ENCODE results near the gene ABCG1.
"Not testable (repeated sequence)": the region's sequence is repeated elsewhere in the genome, so short reads cannot be mapped to it uniquely, and the experiment has no call there.

The ABCG1 gene

DNA sequence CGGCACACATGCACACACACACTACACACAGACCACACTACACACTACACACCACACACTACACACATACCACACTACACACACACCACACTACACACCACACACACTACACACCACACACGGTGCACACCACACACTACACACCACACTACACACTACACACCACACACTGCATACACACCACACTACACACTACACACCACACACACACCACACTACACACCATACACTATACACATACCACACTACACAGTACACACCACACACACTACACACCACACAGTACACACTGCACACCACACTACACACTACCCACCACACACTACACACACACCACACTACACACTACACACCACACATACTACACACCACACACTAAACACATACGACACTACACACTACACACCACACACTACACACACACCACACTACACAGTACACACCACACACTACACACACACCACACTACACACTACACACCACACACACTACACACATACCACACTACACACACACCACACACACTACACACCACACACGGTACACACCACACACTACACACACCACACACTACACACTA, 73.7 kb downstream of the ABCG1 start:
- DNase-seq = not testable (repeated sequence)

DNA sequence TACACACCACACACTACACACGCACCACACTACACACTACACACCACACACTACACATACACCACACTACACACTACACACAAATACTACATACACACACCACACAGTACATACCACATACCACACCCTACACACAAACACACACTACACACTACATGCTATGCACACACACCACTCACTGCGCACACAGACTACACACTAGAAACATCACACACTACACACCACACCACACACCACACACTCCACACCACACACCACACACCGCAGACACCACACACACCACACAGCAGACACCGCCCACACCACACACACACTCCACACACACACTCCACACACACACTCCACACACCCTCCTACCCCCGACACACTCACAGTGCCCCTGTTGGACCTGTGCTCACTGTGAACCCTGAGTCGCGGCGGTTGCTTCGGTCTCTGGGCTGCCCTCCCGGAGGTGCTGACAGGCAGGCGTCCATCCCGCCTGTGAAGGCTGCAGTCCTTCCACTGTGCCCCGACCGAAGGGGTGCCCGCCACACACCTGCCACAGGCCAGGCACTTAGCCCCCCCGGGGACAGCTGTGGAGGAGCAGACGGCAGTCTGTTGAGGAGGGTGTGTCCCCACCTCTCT, 74.8 kb downstream of the ABCG1 start:
- no peak for DNase-seq

DNA sequence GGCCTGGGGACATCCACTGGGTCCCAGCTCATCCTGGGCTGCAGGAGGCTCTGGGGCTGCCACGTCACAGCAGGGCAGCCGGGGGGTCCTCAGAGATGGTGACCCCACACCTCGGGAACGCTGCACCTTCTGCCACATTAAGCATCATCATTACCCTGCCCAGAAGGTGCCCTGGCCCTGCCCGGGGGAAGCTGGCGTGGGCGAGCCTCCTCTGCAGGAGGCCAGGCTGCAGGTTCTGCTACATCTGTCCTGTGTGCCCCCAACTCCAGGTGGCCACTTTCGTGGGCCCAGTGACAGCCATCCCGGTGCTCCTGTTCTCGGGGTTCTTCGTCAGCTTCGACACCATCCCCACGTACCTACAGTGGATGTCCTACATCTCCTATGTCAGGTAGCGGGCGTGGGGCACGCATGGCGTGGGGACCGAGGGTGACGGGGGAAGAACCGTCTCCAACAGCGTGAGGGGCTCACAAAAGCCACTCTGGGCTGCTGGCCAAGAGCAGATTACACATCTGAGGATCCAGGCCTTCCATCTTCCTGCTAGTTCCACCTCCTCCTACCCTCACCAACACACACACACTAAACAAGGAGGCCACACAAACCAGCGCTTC, 75.4 kb downstream of the ABCG1 start:
- no peak for DNase-seq

DNA sequence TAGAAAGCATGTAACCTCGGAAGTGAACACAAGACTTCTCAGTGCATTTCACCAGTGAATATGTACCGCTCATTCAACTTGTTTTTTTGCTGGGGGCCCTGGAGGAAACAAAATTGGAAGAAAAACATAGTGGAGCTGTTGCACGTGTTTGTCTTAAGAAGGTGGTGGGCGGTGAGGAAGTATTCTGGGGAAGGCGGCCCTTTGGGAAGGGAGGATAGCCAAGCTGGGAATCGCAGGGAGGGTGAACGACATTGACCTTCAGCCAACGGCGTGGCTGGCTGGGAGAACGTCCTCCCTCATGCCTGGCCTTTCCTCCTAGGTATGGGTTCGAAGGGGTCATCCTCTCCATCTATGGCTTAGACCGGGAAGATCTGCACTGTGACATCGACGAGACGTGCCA, 76.9 kb downstream of the ABCG1 start:
- no peak for DNase-seq

DNA sequence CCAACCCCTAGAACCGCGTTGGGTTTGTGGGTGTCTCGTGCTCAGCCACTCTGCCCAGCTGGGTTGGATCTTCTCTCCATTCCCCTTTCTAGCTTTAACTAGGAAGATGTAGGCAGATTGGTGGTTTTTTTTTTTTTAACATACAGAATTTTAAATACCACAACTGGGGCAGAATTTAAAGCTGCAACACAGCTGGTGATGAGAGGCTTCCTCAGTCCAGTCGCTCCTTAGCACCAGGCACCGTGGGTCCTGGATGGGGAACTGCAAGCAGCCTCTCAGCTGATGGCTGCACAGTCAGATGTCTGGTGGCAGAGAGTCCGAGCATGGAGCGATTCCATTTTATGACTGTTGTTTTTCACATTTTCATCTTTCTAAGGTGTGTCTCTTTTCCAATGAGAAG, 77.6 kb downstream of the ABCG1 start:
- DNase-seq = no peak

DNA sequence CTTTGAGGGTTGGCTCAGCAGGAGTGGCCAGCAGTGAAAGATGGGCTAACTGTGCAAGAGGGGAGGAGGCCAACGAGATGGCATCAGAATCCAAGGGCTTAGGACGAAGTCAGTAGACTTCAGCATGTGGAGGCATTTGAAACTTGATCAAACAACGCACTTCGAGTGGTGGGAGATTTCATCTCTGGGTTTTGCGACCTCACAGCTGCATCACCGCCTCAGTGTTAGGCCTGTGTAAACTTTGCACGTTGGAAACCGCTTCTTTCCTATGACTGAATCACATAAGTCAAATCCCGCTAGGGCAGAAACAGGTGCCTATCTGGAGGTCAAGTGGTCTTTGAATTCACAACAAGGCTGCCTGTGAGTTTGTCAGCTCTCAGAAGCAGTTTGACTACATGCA, 78.4 kb downstream of the ABCG1 start:
- DNase-seq = no peak

DNA sequence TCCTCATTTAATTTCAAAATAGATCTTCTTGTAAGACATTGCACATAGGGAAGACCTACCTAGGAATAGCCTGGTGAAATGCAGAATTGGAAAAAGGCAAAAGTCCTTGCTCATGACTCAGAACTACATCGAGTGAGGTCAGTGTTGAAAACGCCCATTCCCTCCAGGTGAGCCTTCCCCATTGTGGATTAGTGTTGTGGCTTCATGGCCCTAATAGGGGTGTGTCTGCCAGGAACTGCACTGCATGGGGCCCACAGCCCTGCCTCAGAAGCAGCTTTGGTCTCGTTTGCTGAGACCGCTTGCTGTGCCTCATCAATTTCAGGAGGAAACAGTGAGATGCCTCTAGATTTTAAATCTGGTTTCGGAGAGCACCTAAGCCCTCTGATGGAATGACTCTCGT, 79.3 kb downstream of the ABCG1 start:
- no peak for DNase-seq

DNA sequence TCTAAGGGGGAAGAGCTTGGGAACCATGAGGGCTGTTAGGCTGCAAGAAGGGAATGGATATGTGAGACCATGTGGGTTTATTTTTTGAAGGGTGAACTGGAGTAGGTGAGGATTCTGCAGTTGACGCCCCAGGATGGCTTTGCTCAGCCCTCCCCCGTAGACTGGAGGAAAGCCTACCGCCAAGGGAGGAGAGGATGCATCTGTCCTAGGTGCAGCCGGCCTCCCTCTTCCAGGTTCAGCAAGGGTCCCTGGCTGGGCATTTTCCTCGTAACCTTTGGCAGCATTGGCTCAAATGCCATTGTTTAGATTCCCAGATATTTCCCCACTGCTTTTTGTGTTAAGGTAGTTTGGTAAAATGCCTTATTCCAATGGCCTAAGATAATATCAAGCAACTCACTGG, 79.7 kb downstream of the ABCG1 start:
- DNase-seq = no peak

DNA sequence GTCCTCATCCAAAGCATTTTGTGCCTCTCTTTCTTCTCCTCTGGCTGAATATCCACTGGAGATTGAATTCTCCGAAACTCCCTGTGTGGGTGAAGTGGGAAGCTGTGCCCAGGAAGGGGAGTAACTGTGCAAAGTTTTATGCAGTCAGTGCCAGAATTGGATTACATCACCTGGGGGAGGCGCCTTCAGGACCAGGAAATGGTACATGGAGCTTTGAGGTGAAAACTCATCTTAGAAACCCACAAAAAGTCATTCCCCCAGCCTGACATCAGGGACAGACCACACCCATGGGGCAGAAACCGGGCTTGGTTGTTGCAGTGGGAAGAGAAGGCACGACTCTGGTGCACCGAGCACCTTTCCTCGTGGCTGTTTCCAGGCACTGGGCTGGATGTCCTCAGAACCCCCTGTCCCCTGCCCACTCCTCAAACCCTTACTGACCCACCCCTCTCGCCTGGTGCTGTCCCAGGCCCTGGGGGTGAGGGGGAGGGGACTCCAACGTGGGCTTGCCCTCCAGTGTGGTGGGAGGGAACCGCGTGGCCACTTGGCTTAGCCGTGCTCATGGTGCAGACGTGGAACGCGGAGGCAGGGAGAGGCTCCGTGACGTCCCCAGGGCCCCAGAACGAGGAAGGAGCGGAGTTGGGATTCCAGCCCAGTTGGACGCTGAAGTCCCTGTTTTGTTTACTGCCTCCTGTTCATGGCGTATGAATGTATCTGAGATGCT, 80.5 kb downstream of the ABCG1 start:
- DNase-seq = no peak

DNA sequence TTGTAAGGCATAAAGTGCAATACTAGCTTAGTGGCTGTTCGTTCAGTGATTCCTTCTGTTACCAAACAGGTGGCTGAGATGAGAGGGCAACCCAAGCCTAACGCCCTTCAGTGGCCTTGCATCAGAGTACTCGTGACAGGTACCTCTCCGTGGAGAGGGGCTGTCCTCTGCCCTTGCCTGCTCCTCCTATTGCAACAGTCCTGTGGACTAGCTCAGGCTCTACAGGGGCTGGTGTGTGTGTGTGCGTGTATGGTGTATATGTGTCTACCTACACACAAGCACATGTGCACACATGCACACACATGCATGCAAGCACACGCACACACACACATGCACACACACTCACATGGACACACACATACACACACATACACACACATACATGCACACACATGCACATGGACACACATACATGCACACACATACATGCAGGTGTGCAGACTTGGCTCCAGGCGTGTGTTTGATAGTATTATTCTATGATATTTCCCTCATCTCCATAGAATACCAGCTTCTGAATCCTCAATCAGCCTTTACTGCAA, 81.2 kb downstream of the ABCG1 start:
- DNase-seq = no peak

DNA sequence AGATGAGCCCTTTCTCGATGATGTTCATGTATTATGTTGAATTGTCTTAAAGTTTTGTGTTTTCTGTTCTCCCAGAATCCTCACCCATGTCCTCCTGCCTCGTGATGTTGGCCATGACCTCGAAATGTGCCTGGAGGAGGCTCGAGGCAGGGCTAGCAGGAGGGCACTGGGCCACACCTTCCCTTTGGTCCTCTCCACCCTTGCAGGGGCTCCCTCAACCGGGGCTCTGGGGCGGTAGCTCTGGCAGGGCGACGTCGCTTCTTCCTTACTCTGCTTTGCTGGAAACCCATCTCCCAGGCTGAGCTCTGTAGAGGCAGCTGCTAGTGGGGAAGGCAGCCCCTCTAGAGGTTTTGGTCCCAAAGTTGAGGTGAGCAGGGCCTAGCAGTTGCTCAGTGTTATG, 82.0 kb downstream of the ABCG1 start:
- no peak for DNase-seq

DNA sequence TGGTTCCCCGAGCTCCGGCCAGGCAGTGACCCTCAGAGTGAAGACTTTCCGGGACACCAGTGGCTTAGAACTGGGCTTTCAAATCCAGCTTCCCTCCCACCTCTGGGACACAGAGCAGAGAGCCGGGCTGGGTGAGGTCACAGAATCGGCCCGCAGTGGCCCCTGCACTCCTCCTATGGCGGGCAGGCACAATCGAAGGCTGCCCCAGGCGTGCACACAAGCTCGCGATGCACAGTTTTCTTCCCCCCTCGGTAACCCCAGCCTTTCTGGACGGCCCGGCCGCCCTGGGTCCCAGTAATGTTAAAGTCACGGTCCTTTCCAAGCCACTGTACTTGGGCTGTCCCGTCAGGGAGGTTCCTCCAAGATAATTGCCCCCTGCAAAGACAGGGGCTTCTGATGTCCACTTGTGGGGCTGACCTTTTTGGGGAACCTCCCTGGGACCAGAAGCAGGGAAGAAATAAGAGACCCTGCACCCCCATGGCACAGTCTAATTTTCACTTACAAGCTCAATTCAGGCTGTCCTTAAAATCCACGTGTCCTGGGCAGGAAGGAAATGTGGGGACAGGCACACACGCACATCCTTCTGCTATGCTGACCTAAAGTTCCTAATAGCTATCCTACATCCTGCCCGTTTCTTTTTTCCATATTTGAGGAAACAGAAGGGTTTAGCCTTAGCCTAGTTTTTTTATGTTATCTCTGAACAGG, 82.6 kb downstream of the ABCG1 start:
- DNase-seq = no peak

DNA sequence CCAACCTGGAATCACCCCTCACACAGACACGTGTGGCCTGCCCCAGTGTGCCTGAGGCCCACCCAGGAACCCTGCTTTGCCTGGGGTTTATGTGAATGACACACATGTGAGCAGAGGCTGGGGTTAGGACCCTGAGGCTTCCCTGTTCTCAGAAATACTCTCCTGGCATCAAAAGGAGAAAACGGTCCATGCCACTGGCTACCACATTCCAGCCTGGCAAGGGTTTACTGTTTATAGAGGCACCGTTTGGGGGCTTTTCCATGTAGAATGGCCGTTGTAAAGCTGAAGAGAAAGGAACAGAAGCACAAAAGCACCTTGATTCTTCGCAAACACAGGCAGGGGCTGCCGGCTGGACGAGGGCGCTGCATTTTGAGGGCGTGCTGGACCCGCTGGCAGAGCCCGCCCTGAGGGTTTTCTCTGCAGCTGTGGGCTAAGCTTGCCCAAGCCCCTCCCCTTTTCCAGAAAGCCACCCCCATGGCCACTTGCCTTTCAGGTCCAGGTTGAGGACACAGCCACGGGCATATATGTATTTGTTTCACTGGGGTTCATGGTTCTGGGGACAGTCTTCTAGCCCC, 83.2 kb downstream of the ABCG1 start:
- DNase-seq = no peak

DNA sequence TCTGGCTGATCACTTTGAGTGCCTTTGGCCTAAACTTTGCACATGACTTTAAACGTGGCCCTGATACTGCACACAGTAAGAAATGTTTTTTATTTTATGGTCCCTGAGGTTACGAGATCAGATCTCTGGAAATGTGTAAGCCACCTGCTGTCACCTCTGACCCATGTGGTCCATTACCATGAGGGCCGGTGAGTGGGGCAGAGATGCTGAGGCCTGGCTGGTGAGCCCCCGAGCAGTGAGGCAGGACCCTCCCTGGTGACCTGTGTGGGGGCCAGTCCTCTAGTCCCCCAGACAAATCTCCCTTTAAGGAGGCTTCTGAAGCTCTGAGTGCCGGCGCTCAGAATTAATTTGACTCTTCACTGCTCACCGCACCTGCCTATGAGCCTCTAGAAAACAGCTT, 83.9 kb downstream of the ABCG1 start:
- peak; percentile 40 for DNase-seq

DNA sequence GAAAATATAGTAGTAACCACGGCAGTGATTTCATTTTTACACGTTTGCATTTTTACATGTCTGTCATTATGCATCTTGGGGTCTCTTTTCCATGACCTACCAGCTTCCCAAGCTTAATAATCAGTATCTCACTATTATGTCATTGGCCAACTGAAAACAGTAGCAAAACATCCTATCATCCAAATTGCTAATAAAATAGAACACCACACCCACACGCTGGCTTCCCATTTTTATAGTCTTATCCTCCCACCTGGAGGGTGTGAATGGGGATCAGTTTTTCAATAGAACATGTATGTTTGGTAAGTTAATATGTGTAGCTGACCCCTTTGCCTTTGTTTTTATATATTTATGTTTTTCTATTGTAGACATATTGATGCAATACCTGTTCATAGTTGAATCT, 84.5 kb downstream of the ABCG1 start:
- no peak for DNase-seq

DNA sequence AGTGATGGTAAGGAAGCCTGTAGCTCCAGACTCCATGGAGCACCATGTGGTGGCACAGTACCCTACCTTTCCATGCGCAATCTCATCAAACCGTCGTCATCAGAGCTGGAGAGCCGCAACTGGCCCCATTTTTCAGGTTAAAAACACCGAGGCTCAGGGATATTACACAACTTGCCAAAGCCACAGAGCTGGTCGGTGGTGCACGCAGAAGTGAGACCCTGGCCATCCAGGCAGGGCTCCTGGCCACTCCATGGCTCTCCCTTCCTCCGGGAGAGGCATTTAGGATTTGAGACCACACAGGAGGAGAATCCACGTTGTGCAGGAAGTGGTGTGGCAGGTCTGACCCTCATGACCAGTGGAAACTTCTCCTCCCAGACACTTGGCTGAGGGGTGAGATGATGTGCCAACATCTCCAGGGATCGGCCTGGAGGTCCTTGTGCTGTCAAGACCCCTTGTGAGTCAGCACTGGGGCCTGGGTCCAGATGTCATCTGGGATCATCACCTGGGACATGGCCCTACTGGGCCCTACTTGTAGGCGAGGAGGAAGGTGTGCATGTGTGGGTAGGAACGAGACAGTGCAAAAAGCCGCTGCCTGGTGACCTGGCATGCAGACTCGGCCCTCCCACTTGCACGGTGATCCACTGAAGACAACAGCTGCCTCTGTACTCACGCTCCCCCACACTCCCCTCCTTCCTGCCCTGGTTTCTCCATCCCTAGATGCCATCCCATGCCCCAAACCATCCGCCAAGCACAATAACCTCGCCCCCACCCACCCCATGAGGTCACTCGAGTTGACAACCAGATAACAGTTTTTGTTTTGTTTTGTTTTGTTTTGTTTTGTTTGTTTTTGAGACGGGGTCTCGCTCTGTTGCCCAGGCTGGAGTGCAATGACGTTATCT, 85.9 kb downstream of the ABCG1 start:
- DNase-seq = no peak

DNA sequence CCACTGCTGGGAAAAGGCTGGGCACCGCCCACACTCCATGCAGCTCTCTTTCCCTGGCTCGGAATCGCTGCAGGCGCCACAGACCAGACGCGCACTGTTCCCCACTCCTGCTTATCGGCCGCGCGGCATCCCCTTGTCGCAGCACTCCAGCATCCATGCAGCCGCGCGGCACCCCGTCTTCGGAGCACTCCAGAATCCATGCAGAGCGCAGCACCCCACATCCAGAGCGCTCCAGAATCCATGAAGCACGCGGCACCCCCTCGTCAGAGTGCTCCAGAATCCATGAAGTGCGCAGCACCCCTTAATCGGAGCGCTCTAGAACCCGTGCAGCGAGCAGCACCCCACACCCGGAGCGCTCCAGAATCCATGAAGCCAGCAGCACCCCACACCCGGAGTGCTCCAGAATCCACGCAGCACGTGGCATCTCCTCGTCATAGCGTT, 86.8 kb downstream of the ABCG1 start:
- no peak for DNase-seq

DNA sequence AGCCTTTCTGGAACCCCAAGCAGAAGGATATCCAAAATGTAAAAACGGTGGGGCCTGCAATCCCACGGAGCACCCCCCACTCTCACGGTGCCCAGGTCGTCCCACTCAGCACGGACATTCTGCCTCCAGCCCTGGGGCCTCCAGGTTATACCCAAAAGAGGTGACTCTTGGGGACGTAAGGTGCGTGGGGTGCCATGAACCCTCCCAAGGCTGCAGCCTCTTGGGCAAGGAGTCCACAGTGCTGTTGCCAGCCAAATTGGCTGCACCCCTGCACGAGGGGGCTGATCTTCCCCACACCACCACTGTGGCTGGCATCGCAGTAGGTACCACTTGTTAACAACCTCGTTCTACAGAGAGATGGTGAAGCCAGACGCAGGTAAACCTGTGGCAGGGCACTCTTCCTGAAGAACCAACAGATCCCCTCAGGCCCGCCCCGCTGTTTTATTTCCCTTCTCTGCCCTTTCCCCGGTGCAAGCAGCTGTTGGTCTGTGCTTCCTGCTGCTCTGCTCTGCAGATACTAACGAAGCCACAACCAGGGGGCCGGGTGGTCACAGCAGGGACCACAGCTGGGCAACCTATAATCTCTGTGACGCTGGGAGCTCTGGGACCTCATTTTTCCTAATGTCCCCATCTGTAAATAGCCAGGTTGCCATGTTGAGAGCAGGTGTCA, 87.6 kb downstream of the ABCG1 start:
- DNase-seq = peak; percentile 30

DNA sequence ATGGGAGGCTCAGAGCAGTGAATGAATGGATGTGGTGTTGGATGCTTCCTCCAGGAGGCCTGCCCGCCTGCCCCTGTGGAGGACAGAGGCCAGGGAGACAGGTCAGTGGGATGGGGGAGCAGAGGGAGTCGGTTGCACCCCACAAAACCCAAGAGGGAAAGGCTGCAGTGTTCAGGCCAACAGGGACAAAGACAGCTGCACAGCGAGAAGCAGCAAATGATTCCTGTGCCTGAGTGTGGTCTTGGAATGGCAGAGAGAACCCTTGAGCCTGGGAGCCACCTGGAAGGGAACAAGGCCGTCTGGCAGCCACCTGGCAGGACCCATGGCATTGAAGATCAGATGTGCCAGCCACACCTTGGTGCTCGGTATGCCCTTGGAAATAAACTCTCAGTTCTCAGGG, 88.2 kb downstream of the ABCG1 start:
- no peak for DNase-seq

DNA sequence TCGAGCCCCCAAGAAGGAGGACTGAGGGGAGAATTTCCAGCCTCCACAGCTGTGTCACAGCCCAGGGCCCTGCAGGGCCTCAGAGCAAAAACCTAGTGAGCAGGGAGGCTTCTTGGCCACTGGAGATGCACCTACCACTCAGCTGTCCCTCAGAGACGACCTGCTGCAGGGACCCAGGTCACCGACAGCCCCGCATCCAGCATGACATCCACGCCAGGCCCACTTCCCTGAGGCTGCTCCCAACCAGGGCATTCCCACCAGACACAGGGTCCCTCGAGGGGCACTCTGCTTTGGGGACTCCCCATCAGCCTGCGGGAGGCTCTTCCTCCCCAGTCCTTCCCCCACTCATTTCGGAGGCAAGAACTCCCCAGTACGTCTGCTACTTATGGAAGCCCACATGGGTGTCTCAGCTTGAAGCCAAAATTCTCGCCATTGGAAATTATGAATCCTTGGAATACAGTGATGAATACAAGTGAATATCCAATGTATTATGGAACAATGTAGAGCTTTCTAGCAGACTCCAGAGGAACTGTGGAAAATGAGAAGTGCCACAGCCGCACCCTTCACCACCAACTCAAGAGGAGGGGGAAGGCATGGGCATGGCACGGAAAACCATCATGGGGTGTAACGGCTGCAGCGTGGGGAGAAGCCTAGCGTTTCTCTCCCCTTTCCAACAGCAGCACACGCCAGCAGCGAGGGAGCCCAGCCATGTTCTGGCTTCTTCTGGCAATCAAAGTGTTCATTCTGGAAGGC, 89.4 kb downstream of the ABCG1 start:
- no peak for DNase-seq

All from eye (tissue), 1 donor.